ENCODE results near the gene NTM.

Gene NTM

GRCh38 chr11:131758726-131759125 lies 388.3 kb downstream of the NTM start:
- in situ Hi-C loops (cut with HindIII; ENCODE audit: low sequenced_read_pairs) = no loop called here
- no peak for TF ChIP-seq CTCF (IDR thresholded peaks at IDR 0.05; ENCODE audit: low read depth, low read length)
- H3K4me3 ChIP-seq (ENCODE audit: low read depth, low read length) = no peak overlapping the region
- no peak for DNase-seq (ENCODE audit: low read depth, low spot score)

- peak; percentile 28 for DNase-seq (ENCODE audit: low read depth, low spot score)
- in situ Hi-C loops (cut with HindIII; ENCODE audit: low sequenced_read_pairs) = no loop called here
- H3K4me3 ChIP-seq (ENCODE audit: low read depth, low read length) = no peak overlapping the region
- TF ChIP-seq CTCF (IDR thresholded peaks at IDR 0.05; ENCODE audit: low read depth, low read length) = no peak
These were observed 388.7 kb downstream of the NTM start for GRCh38 chr11:131759140-131759539.

- no peak overlapping the region for H3K4me3 ChIP-seq (ENCODE audit: low read depth, low read length)
- no peak for TF ChIP-seq CTCF (IDR thresholded peaks at IDR 0.05; ENCODE audit: low read depth, low read length)
- in situ Hi-C loops (cut with HindIII; ENCODE audit: low sequenced_read_pairs) = no loop called here
- DNase-seq (ENCODE audit: low read depth, low spot score) = peak; percentile 78
These were observed 390.0 kb downstream of the NTM start for GRCh38 chr11:131760091-131761061.

- in situ Hi-C loops (cut with HindIII; ENCODE audit: low sequenced_read_pairs) = no loop called here
- no peak for DNase-seq (ENCODE audit: low read depth, low spot score)
- no peak overlapping the region for H3K4me3 ChIP-seq (ENCODE audit: low read depth, low read length)
- no peak for TF ChIP-seq CTCF (IDR thresholded peaks at IDR 0.05; ENCODE audit: low read depth, low read length)
These were observed 392.1 kb downstream of the NTM start for GRCh38 chr11:131762346-131763110.

GRCh38 chr11:131763193-131763890 lies 392.9 kb downstream of the NTM start:
- TF ChIP-seq CTCF (IDR thresholded peaks at IDR 0.05; ENCODE audit: low read depth, low read length) = no peak
- DNase-seq (ENCODE audit: low read depth, low spot score) = no peak
- no peak overlapping the region for H3K4me3 ChIP-seq (ENCODE audit: low read depth, low read length)
- in situ Hi-C loops (cut with HindIII; ENCODE audit: low sequenced_read_pairs) = no loop called here

GRCh38 chr11:131764126-131764525 lies 393.7 kb downstream of the NTM start:
- no peak for DNase-seq (ENCODE audit: low read depth, low spot score)
- no peak overlapping the region for H3K4me3 ChIP-seq (ENCODE audit: low read depth, low read length)
- in situ Hi-C loops (cut with HindIII; ENCODE audit: low sequenced_read_pairs) = no loop called here
- TF ChIP-seq CTCF (IDR thresholded peaks at IDR 0.05; ENCODE audit: low read depth, low read length) = no peak

Data from astrocyte of the spinal cord (primary cell).